Heart right ventricle (tissue), 16 donors: ENCODE measurements around the gene MYO1D. TPM values are rescaled to one million over a fixed set of nuclear protein-coding genes. Genes with fewer than 3 reads are reported as not detected.

ENCODE experiments used
- ATAC-seq, 8 donors: fragments of 200-7000 bp; cut with Tn5 transposase; one replicate each; pipeline ENCODE4 v1.9.1; 2020; ENCODE audit warnings: mild to moderate bottlenecking in 8 of 8, moderate library complexity in 8 of 8, moderate number of reproducible peaks in 1 of 8
- DNase-seq, 2 donors: peaks; one replicate each; pipeline ENCODE4 v3.0.0-alpha.2; 2020
- H3K27ac ChIP-seq, 10 donors: fragments of 200-600 bp; sonication (generic) in 2 of 10; one replicate each; pipeline versions ENCODE4 v1.5.0 to v1.8.0; 2020 to 2022; ENCODE audit warnings: mild to moderate bottlenecking in 3 of 10
- H3K27me3 ChIP-seq, 7 donors: fragments of 200-600 bp; one replicate each; pipeline ENCODE4 v1.8.0; 2021 to 2022; ENCODE audit warnings: mild to moderate bottlenecking in 2 of 7
- H3K36me3 ChIP-seq, 9 donors: fragments of 200-600 bp; sonication (generic) in 1 of 9; one replicate each; pipeline versions ENCODE4 v1.5.0 to v1.8.0; 2020 to 2022; ENCODE audit warnings: mild to moderate bottlenecking in 2 of 9
- H3K4me1 ChIP-seq, 9 donors: fragments of 200-600 bp; sonication (generic) in 1 of 9; one replicate each; pipeline versions ENCODE4 v1.5.0 to v1.8.0; 2020 to 2022; ENCODE audit warnings: mild to moderate bottlenecking in 4 of 9
- H3K4me3 ChIP-seq, 10 donors: fragments of 200-600 bp; sonication (generic) in 2 of 10; one replicate each; pipeline versions ENCODE4 v1.5.0 to v1.8.0; 2020 to 2022; ENCODE audit warnings: mild to moderate bottlenecking in 7 of 10, moderate library complexity in 2 of 10
- H3K9me3 ChIP-seq, 11 donors: fragments of 200-600 bp in 10 of 11; sonication (generic) in 2 of 11; one replicate each; pipeline versions ENCODE4 v1.5.0 to v1.8.0; 2013 to 2022; ENCODE audit warnings: mild to moderate bottlenecking in 2 of 11, control low read depth in 1 of 11, moderate library complexity in 1 of 11
- CTCF ChIP-seq, 9 donors: fragments of 200-600 bp; sonication (generic) in 2 of 9; IDR thresholded peaks; one replicate each; pipeline versions ENCODE4 v1.5.0 to v1.8.0; 2021 to 2022; ENCODE audit warnings: antibody characterized with exemption in 9 of 9, mild to moderate bottlenecking in 5 of 9, moderate library complexity in 1 of 9
- WGBS, 2 donors: extraction: QIAGEN DNeasy Blood & Tissue Kit; methylation state at CpG; one replicate each; pipeline ENCODE4 v1.1.7; 2013; ENCODE audit warnings: inconsistent platforms in 1 of 2; 5-methylcytosine and 5-hydroxymethylcytosine counted together
- intact Hi-C, 10 donors: fragments of 100-400 bp; cut with DNase I; formaldehyde crosslinking; loops; one replicate each; pipeline versions ENCODE4 v1.11.1 to v1.14.2; 2022
- polyA plus RNA-seq, 2 donors: library from polyadenylated mRNA; stranded (reverse); fragments of 200-250 nt; gene quantifications; one replicate each; pipeline ENCODE4 v1.2.3, GENCODE V29; 2013
- total RNA-seq, 10 donors: library from RNA; stranded (reverse); fragmentation: NEBNext Ultra II Directional in 3 of 10; extraction: Animal tissue kit (Norgen Biotek cat#: 25700) in 3 of 10; gene quantifications; one replicate each; pipeline versions ENCODE4 v1.2.1 to v1.2.4, GENCODE V29; 2021 to 2023
- donor health status: Arrhythmogenic right ventricular cardiomyopathy.
- donor health status: ischemic (EF 13 %, LVEDD 7.1; RV severe dilation, severe dysfunction).
- donor health status: healthy with polysubstance abuse.
- donor health status: DM: no; HTN: yes; CAD: no.
- donor health status: DM: no; HTN: no; CAD: no.
- donor health status: ischemic (EF 25% LVEDD 6.9; RV normal size, moderate dysfunction).
- donor health status: ischemic (EF 25% LVEDD 5.7; RV mildly dilated, moderate dysfunction).
- donor health status: healthy.
- donor health status: DM: yes; HTN: yes; CAD: no.
- donor health status: Ischemic cardiomyopathy.
- donor health status: ischemic (EF 35%, LVEDD 5.7; RV mildly dilated, moderate dysfunction).
- donor health status: nonischemic (EF 11% LVEDD 7.7; RV severe dilation, severe dysfunction).
- donor health status: DM: yes; HTN: yes; CAD: no.
- donor health status: PGD.
- donor health status: ischemic (EF 29% LVEDD 5.4; RV normal size, mild dysfunction).
- donor health status: nonischemic (EF 23%, LVEDD 6.1; RV moderate dilation, normal function).

Gene MYO1D
- total and polyA plus RNA-seq, 12 donors: 1.9 to 16.4 (median 6.7) TPM

DNA sequence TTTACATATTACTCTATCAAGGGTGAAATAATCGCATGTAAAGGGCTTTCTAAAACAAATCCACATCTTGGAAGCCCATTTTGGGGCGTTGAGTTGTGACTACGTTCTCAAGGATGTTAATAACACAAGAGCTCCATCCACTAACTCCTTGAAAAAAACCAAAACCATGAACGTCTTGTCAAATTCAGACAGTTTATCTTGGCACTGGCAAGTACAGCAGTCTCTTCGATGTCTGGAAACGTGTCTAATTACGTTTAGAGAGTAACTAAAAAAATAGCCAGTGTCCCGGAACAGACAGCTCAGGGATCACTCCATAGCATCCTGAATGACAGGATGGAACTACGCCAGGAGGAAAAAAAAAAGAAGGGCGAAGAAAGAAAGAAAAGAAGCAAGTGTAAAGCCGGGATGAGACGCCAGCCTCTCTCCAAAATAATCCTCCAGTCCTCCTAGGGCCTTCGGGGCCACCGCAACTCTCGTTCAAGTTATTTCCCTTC lies 954 bp downstream of the MYO1D start:
- Histone ChIP-seq H3K4me3 (peak overlapping the region; percentile 69 to 97 (median 85)), H3K4me1 (peaks cover 0 to 42% (median 20%) of the 10 kb centered on the region in 9 donors), H3K9me3 (no peaks in the 10 kb centered on the region), H3K36me3 (no peaks in the 10 kb centered on the region), H3K27ac (peak overlapping the region; percentile 64 to 91 (median 84)), H3K27me3 (peaks cover 0 to 13% (median 0%) of the 10 kb centered on the region in 7 donors)
- TF ChIP-seq CTCF (IDR thresholded peaks at IDR 0.05): no peak
- intact Hi-C loops: loop anchor here in 8 of 10 donors (2.0 to 5.0 kb wide), 5 partner anchors 49 to 389 kb away; partner anchors contain the start of gene CDK5R1 (in 1 of the 8)
- WGBS, 2 donors: 4% methylated on average over 15 of the region's 15 CpGs
- no peak for DNase-seq
- ATAC-seq: peak in 4 of 8 donors; percentile 12 to 37 (median 20)

DNA sequence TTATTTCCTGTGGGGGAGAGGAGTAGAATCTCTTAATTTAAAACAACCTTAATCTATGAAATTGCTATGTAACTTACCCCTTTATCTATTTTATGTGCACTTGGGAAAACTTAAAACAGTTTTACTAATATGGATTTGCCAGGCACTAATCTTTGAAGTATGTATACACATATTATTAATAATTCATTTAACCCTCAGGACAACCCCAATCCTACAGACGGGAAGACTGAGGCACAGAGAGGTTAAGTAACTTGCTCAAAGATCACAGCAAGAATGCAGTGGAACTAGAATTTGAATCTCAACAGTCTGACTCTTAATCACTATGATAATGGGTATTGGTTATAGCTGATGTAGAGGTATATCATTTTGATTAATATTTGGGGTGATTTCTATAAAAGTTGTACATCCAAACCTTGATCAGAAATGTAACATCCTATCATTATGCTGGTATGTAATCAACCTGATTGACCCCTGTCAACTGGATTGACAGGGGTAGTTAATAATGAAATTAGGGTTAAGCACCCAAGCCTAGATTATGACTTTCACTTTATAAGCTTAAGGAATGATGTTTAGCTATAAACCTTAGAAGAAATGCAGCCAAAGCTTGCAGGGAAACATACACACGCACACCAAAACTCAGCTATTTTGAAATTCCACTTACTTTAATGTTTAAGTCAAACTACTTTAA lies 1.6 kb downstream of the MYO1D start:
- no peak for ATAC-seq
- DNase-seq: no peak
- WGBS, 2 donors: 84 to 90% methylated on average over 2 of the region's 2 CpGs
- H3K36me3 ChIP-seq: no peaks in the 10 kb centered on the region
- peak overlapping the region in 8 of 10 donors; percentile 74 to 92 (median 85) for H3K4me3 ChIP-seq
- no peak for TF ChIP-seq CTCF (IDR thresholded peaks at IDR 0.05)
- H3K27ac ChIP-seq: peak overlapping the region in 8 of 10 donors; percentile 74 to 91 (median 84)
- peaks cover 0 to 13% (median 0%) of the 10 kb centered on the region in 7 donors for H3K27me3 ChIP-seq
- intact Hi-C loops: loop anchor here in 6 of 10 donors (5.0 kb wide), 4 partner anchors 48 to 388 kb away; partner anchors contain the start of gene CDK5R1 (in 1 of the 6)
- peaks cover 0 to 48% (median 26%) of the 10 kb centered on the region in 9 donors for H3K4me1 ChIP-seq
- H3K9me3 ChIP-seq: no peaks in the 10 kb centered on the region

- no peak for TF ChIP-seq CTCF (IDR thresholded peaks at IDR 0.05)
- Histone ChIP-seq H3K36me3 (no peaks in the 10 kb centered on the region), H3K27ac (no peak overlapping the region), H3K4me3 (no peak overlapping the region), H3K4me1 (peaks cover 8 to 67% (median 44%) of the 10 kb centered on the region in 9 donors), H3K27me3 (peaks cover 0 to 13% (median 0%) of the 10 kb centered on the region in 7 donors), H3K9me3 (no peaks in the 10 kb centered on the region)
- DNase-seq (no peak), ATAC-seq (no peak)
- WGBS, 2 donors: 76 to 80% methylated on average over 1 of the region's 1 CpG
- intact Hi-C loops: no loop called here
These were observed 3.8 kb downstream of the MYO1D start for GRCh38 chr17:32873114-32873513.

DNA sequence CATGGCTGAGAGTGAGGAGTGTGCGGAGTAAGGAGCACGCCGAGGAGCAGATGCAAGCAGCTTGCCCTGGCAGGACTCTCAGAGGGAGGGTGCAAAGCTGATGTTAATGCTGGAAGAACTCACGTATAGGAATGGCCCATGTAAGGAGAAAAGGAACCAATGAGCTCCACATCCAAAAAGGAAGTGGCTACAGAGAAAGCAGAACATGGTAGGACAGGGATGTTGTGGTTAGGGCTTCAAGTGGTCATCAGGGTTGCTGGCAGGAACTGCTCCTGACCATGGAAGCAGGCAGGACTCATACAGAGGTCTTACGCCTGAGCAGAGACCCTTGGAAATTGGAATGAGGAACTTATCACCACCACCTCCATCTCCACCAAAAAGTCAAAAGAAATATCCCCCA lies 5.2 kb downstream of the MYO1D start:
- Histone ChIP-seq H3K27me3 (peaks cover 0 to 13% (median 0%) of the 10 kb centered on the region in 7 donors), H3K4me1 (peaks cover 8 to 60% (median 38%) of the 10 kb centered on the region in 9 donors), H3K27ac (peak overlapping the region in 2 of 10 donors; percentile 13 to 75), H3K36me3 (no peaks in the 10 kb centered on the region), H3K4me3 (no peak overlapping the region), H3K9me3 (no peaks in the 10 kb centered on the region)
- intact Hi-C loops: no loop called here
- no peak for TF ChIP-seq CTCF (IDR thresholded peaks at IDR 0.05)
- WGBS, 2 donors: 81 to 89% methylated on average over 5 of the region's 5 CpGs
- DNase-seq (peak in 1 of 2 donors; percentile 4), ATAC-seq (peak in 4 of 8 donors; percentile 10 to 54 (median 33))
